ENCODE results near the gene SMPX.

Gene SMPX

DNA sequence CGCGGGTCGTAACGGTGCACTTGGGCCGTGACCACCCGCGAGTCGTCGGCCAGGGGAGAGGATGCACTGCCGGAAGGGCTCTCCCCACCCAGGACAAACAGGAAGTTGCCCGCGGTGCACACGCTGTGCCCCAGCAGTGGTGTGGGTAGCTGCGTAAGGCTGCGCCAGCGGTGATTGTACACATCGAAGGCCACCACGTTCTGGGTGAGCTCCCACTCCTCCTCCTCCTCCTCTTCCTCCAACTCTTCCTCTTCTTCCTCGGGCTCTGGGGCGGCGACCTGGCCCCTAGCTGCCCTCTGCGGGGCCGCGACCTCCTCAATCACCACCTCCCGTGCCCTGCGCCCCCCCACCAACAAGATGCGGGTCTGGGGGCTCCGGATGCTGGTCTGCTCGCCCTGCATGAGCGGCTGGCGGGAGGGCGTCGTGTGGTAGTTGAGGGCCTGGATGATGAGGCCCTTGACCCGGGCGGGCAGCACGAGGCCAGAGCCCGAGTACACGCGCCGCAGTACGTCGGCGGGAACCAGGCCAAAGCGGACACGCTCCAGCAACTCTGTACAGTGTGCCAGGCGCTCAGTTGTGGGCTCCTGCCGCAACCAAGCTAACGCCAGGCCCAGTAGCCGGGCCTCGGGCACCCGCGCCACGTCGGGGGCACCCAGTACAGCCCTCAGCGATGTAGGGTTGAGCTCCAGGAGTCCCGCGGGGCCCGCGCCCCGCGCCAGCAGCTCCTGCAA, 101.2 kb downstream of the SMPX start:
- DNase-seq = no peak

All from stimulated activated CD4-positive, alpha-beta T cell treated with anti-CD3 and anti-CD28 coated beads, Interleukin-2, amount 100 ng/mL, for 24 hours (primary cell).